Mammary epithelial cell (primary cell): ENCODE data around the gene FAM228B.

ENCODE experiments used
- EZH2 ChIP-seq: IDR thresholded peaks from 2 replicates; pipeline ENCODE4 v1.6.1; 2012; ENCODE audit warnings: low read length, inconsistent platforms, borderline replicate concordance
- TF ChIP-seq, protein P1 (sequence below), 2 donors: IDR thresholded peaks in 1 of 2; conservative IDR thresholded peaks in 1 of 2; 2 replicates each; pipeline ENCODE4 v1.5.1; 2011 to 2012; ENCODE audit warnings: inconsistent platforms in 2 of 2, low read length in 2 of 2, mild to moderate bottlenecking in 2 of 2, control low read depth in 1 of 2, low read depth in 1 of 2; ENCODE audit not compliant: insufficient read depth in 1 of 2; ENCODE audit errors: extremely low read depth in 1 of 2

DNA sequence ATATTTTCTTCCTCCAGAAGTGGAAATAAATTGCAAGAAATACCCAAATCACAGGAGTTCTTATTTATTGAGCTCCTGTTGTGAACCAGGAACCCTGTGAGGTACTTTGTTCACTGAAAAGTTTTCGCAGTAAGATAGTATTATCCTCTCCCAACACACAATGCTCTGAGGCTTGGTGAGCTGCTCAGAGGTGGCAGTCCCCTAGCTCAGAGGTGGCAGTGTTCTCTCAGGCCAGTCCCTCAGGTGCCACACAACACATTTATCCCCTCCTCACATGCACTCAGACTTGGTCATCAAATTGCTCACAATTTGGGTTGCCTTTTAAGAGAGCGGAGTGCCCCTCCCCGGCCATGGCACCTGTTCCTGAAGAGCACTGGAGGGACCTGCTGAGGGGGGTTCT is 77.5 kb downstream of the FAM228B start:
- TF ChIP-seq, protein P1, sequence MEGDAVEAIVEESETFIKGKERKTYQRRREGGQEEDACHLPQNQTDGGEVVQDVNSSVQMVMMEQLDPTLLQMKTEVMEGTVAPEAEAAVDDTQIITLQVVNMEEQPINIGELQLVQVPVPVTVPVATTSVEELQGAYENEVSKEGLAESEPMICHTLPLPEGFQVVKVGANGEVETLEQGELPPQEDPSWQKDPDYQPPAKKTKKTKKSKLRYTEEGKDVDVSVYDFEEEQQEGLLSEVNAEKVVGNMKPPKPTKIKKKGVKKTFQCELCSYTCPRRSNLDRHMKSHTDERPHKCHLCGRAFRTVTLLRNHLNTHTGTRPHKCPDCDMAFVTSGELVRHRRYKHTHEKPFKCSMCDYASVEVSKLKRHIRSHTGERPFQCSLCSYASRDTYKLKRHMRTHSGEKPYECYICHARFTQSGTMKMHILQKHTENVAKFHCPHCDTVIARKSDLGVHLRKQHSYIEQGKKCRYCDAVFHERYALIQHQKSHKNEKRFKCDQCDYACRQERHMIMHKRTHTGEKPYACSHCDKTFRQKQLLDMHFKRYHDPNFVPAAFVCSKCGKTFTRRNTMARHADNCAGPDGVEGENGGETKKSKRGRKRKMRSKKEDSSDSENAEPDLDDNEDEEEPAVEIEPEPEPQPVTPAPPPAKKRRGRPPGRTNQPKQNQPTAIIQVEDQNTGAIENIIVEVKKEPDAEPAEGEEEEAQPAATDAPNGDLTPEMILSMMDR (conservative IDR thresholded peaks at IDR 0.05 in 1 of 2, IDR thresholded peaks at IDR 0.05 in 1 of 2; ENCODE audit: extremely low read depth in 1 of 2, insufficient read depth in 1 of 2, low read depth in 1 of 2, low read length in 2 of 2), result no peak
- TF ChIP-seq EZH2, result no peak
